ENCODE measurements around the gene IDI2.

Gene IDI2

GRCh38 chr10:1035201-1035600 lies 9.5 kb upstream of the IDI2 start:
- no peak overlapping the region for H3K4me3 ChIP-seq (ENCODE audit: low read length)
- H3K9me3 ChIP-seq (ENCODE audit: insufficient read depth, low read length) = no peaks in the 10 kb centered on the region
- H3K36me3 ChIP-seq (replicated peaks; ENCODE audit: low read depth, low read length) = peaks cover 21% of the 10 kb centered on the region
- peak overlapping the region; percentile 55 for H3K4me2 ChIP-seq (ENCODE audit: low read length)
- H3K79me2 ChIP-seq (ENCODE audit: low read length) = peaks cover 2% of the 10 kb centered on the region; the same call in 1 of the 2 replicates
- H3K4me1 ChIP-seq (ENCODE audit: low read length) = peaks cover 21% of the 10 kb centered on the region
- peaks cover 8% of the 10 kb centered on the region for H4K20me1 ChIP-seq (ENCODE audit: insufficient read depth, low read length)
- no peak overlapping the region for H3K9ac ChIP-seq (ENCODE audit: low read length)
- peak overlapping the region; percentile 77; the same call in 1 of the 2 replicates for H3K27ac ChIP-seq (ENCODE audit: low read length)
- H3K27me3 ChIP-seq (ENCODE audit: low read depth, low read length) = no peaks in the 10 kb centered on the region
- TF ChIP-seq CTCF (IDR thresholded peaks at IDR 0.05; ENCODE audit: low read depth, low read length) (no peak), EZH2phosphoT487 (IDR thresholded peaks at IDR 0.05; ENCODE audit: low read depth) (no peak)
- H2AFZ ChIP-seq (ENCODE audit: low read depth, low read length) = no peak overlapping the region

DNA sequence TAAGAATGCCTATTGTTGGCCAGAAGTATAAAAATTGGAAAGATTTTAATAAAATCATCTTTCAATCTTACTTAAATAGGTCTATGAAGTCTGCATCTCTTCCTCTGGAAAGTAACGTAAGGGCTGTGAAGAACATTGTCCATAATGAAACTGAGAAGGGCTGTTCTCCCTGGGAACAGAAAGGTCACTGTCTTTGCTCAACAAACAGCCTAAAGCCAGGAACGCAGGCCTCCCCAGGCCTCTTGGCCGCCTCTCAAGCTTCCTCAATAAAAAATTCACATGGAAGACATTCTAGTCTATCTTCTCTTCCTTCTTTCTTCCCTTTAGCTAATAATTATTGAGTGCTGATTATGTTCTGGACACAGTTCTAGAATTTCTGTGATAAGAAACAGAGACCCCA lies 9.1 kb upstream of the IDI2 start:
- Histone ChIP-seq H3K4me2 (ENCODE audit: low read length) (no peak overlapping the region), H2AFZ (ENCODE audit: low read depth, low read length) (no peak overlapping the region), H3K27ac (ENCODE audit: low read length) (no peak overlapping the region), H3K27me3 (ENCODE audit: low read depth, low read length) (no peaks in the 10 kb centered on the region), H4K20me1 (ENCODE audit: insufficient read depth, low read length) (0 out of 2 replicates have a peak, but pooled peaks cover 5% of the 10 kb centered on the region), H3K9ac (ENCODE audit: low read length) (no peak overlapping the region), H3K9me3 (ENCODE audit: insufficient read depth, low read length) (no peaks in the 10 kb centered on the region), H3K79me2 (ENCODE audit: low read length) (no peaks in the 10 kb centered on the region), H3K36me3 (replicated peaks; ENCODE audit: low read depth, low read length) (peaks cover 17% of the 10 kb centered on the region), H3K4me1 (ENCODE audit: low read length) (peaks cover 21% of the 10 kb centered on the region), H3K4me3 (ENCODE audit: low read length) (no peak overlapping the region)
- TF ChIP-seq CTCF (IDR thresholded peaks at IDR 0.05; ENCODE audit: low read depth, low read length) = no peak
- no peak for TF ChIP-seq EZH2phosphoT487 (IDR thresholded peaks at IDR 0.05; ENCODE audit: low read depth)

DNA sequence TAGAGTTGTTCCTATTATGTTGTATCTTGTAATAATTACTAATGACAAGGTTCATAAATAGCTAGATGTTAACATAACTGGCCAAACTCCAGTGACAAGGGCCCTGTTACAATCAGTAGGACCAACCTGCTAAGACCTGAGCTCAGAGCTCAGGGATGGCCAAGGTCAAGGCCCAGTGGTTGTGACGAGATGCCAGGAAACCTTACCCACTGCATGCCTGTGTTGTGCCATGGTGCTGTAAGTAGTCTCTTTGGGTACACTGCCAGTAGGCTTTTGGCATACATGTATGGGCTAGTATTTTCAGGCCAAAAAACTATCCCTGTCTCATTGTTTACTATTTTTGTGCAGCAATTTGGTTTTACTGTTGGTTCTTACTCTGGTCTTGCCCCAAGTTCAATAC lies 7.9 kb upstream of the IDI2 start:
- H3K4me1 ChIP-seq (ENCODE audit: low read length) = peaks cover 21% of the 10 kb centered on the region
- no peaks in the 10 kb centered on the region for H3K27me3 ChIP-seq (ENCODE audit: low read depth, low read length)
- TF ChIP-seq EZH2phosphoT487 (IDR thresholded peaks at IDR 0.05; ENCODE audit: low read depth) (no peak), CTCF (IDR thresholded peaks at IDR 0.05; ENCODE audit: low read depth, low read length) (no peak)
- no peak overlapping the region for H3K4me2 ChIP-seq (ENCODE audit: low read length)
- no peaks in the 10 kb centered on the region for H3K79me2 ChIP-seq (ENCODE audit: low read length)
- H3K4me3 ChIP-seq (ENCODE audit: low read length) = no peak overlapping the region
- H3K27ac ChIP-seq (ENCODE audit: low read length) = no peak overlapping the region
- peaks cover 12% of the 10 kb centered on the region for H3K36me3 ChIP-seq (replicated peaks; ENCODE audit: low read depth, low read length)
- no peaks in the 10 kb centered on the region for H3K9me3 ChIP-seq (ENCODE audit: insufficient read depth, low read length)
- 0 out of 2 replicates have a peak, but pooled peaks cover 5% of the 10 kb centered on the region for H4K20me1 ChIP-seq (ENCODE audit: insufficient read depth, low read length)
- no peak overlapping the region for H3K9ac ChIP-seq (ENCODE audit: low read length)
- H2AFZ ChIP-seq (ENCODE audit: low read depth, low read length) = no peak overlapping the region

DNA sequence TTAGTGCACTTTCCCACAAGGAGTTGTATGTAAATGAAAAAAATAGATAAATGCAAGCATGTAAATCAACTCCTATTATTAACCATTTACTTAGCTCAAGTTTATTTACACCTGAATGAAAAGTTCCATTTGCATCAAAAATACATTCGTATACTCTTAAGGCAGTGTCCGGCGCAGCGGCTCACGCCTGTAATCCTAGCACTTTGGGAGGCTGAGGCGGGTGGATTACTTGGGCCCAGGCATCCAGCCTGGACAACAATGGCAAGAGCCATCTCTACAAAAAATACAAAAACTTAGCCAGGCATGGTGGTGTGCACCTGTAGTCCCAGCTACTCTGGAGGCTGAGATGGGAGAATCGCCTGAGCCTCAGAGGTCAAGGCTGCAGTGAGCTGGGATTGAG lies 4.2 kb upstream of the IDI2 start:
- Histone ChIP-seq H4K20me1 (ENCODE audit: insufficient read depth, low read length) (no peaks in the 10 kb centered on the region), H3K79me2 (ENCODE audit: low read length) (no peaks in the 10 kb centered on the region), H3K36me3 (replicated peaks; ENCODE audit: low read depth, low read length) (no peaks in the 10 kb centered on the region), H3K27me3 (ENCODE audit: low read depth, low read length) (no peaks in the 10 kb centered on the region), H3K4me1 (ENCODE audit: low read length) (no peaks in the 10 kb centered on the region; the same call in 1 of the 2 replicates), H2AFZ (ENCODE audit: low read depth, low read length) (no peak overlapping the region), H3K4me2 (ENCODE audit: low read length) (no peak overlapping the region), H3K9ac (ENCODE audit: low read length) (no peak overlapping the region), H3K9me3 (ENCODE audit: insufficient read depth, low read length) (no peaks in the 10 kb centered on the region), H3K4me3 (ENCODE audit: low read length) (no peak overlapping the region), H3K27ac (ENCODE audit: low read length) (no peak overlapping the region)
- TF ChIP-seq CTCF (IDR thresholded peaks at IDR 0.05; ENCODE audit: low read depth, low read length) (no peak), EZH2phosphoT487 (IDR thresholded peaks at IDR 0.05; ENCODE audit: low read depth) (no peak)
